Liver (tissue), 9 donors: Measurements from ENCODE around the gene CELSR1. TPM values are rescaled to one million over a fixed set of nuclear protein-coding genes. Genes with fewer than 3 reads are reported as not detected.

Experiments
- DNase-seq: peaks from one replicate; pipeline ENCODE4 v3.0.0-alpha.2; 2017; ENCODE audit warnings: low spot score
- H3K27ac ChIP-seq, 2 donors: one replicate each; pipeline ENCODE4 v1.7.0; 2013; ENCODE audit warnings: inconsistent platforms in 2 of 2, low read length in 2 of 2, control low read depth in 1 of 2, low read depth in 1 of 2, mild to moderate bottlenecking in 1 of 2
- H3K27me3 ChIP-seq, 4 donors: one replicate each; pipeline versions ENCODE4 v1.6.1 to v1.7.0; 2013; ENCODE audit warnings: low read length in 3 of 4, inconsistent platforms in 1 of 4, mild to moderate bottlenecking in 1 of 4, moderate library complexity in 1 of 4; ENCODE audit not compliant: control insufficient read depth in 4 of 4, insufficient read depth in 4 of 4
- H3K36me3 ChIP-seq, 4 donors: one replicate each; pipeline versions ENCODE4 v1.6.1 to v1.7.0; 2013; ENCODE audit warnings: low read length in 3 of 4, mild to moderate bottlenecking in 3 of 4, low read depth in 1 of 4, moderate library complexity in 1 of 4; ENCODE audit not compliant: control insufficient read depth in 4 of 4, insufficient read depth in 3 of 4
- H3K4me1 ChIP-seq, 4 donors: one replicate each; pipeline versions ENCODE4 v1.6.1 to v1.7.0; 2013; ENCODE audit warnings: low read length in 3 of 4, mild to moderate bottlenecking in 3 of 4, moderate library complexity in 1 of 4; ENCODE audit not compliant: control insufficient read depth in 4 of 4, insufficient read depth in 4 of 4
- H3K4me3 ChIP-seq, 3 donors: one replicate each; pipeline versions ENCODE4 v1.6.1 to v1.7.0; 2013; ENCODE audit warnings: low read length in 3 of 3, control low read depth in 1 of 3, low read depth in 1 of 3, mild to moderate bottlenecking in 1 of 3
- H3K9ac ChIP-seq, 2 donors: one replicate each; pipeline ENCODE4 v1.7.0; 2013; ENCODE audit warnings: low read length in 2 of 2, mild to moderate bottlenecking in 2 of 2, moderate library complexity in 2 of 2, control low read depth in 1 of 2, low read depth in 1 of 2
- H3K9me3 ChIP-seq, 4 donors: one replicate each; pipeline versions ENCODE4 v1.6.1 to v1.7.0; 2013; ENCODE audit warnings: low read length in 3 of 4; ENCODE audit not compliant: control insufficient read depth in 4 of 4
- EGR1 ChIP-seq, 2 donors: IDR thresholded peaks; 2 replicates each; pipeline ENCODE4 v1.6.1; 2016 to 2018; ENCODE audit warnings: antibody characterized with exemption in 2 of 2, low read depth in 2 of 2
- FOXA1 ChIP-seq: IDR thresholded peaks from 2 replicates; pipeline ENCODE4 v1.6.1; 2016; ENCODE audit warnings: antibody characterized with exemption
- GABPA ChIP-seq, 2 donors: IDR thresholded peaks in 1 of 2; conservative IDR thresholded peaks in 1 of 2; 2 replicates each; pipeline ENCODE4 v1.6.1; 2016; ENCODE audit warnings: antibody characterized with exemption in 2 of 2, mild to moderate bottlenecking in 1 of 2, moderate library complexity in 1 of 2
- HNF4A ChIP-seq, 2 donors: conservative IDR thresholded peaks; 2 replicates each; pipeline ENCODE4 v1.6.1; 2016; ENCODE audit warnings: antibody characterized with exemption in 2 of 2, mild to moderate bottlenecking in 2 of 2
- HNF4G ChIP-seq: IDR thresholded peaks from 2 replicates; pipeline ENCODE4 v1.6.1; 2016; ENCODE audit warnings: antibody characterized with exemption
- JUND ChIP-seq, 2 donors: IDR thresholded peaks; 2 replicates each; pipeline ENCODE4 v1.6.1; 2016; ENCODE audit warnings: antibody characterized with exemption in 2 of 2
- NR2F2 ChIP-seq: IDR thresholded peaks from 2 replicates; pipeline ENCODE4 v1.6.1; 2016; ENCODE audit warnings: antibody characterized with exemption
- RAD21 ChIP-seq, 2 donors: IDR thresholded peaks; 2 replicates each; pipeline ENCODE4 v1.6.1; 2016; ENCODE audit warnings: antibody characterized with exemption in 2 of 2, mild to moderate bottlenecking in 2 of 2
- RXRA ChIP-seq, 2 donors: IDR thresholded peaks; 2 replicates each; pipeline ENCODE4 v1.6.1; 2017 to 2018; ENCODE audit warnings: antibody characterized with exemption in 2 of 2, mild to moderate bottlenecking in 1 of 2
- TAF1 ChIP-seq: conservative IDR thresholded peaks from 2 replicates; pipeline ENCODE4 v1.6.1; 2016; ENCODE audit warnings: antibody characterized with exemption, mild to moderate bottlenecking
- YY1 ChIP-seq: IDR thresholded peaks from 2 replicates; pipeline ENCODE4 v1.6.1; 2016; ENCODE audit warnings: antibody characterized with exemption, mild to moderate bottlenecking
- WGBS: extraction: QIAGEN DNeasy Blood & Tissue Kit; methylation state at CpG from one replicate; pipeline ENCODE4 v1.1.7; 2013; 5-methylcytosine and 5-hydroxymethylcytosine counted together
- polyA plus RNA-seq, 2 donors: library from polyadenylated mRNA; stranded (reverse) in 1 of 2; unstranded in 1 of 2; fragments of 200-250 nt in 1 of 2; fragments of >200 nt in 1 of 2; fragmentation: Nextera tagmentation in 1 of 2; extraction: Ambion mirVana in 1 of 2; gene quantifications; one replicate each; pipeline versions ENCODE4 v1.2.1 to v1.2.3, GENCODE V29; 2013 to 2015
- total RNA-seq, 2 donors: library from RNA; depleted of rRNA; stranded (reverse); fragments of >200 nt; gene quantifications; one replicate each; pipeline ENCODE4 v1.2.3, GENCODE V29; 2014
- TF ChIP-seq, protein P1 (sequence below): IDR thresholded peaks from 2 replicates; pipeline ENCODE4 v1.6.1; 2016; ENCODE audit warnings: antibody characterized with exemption, mild to moderate bottlenecking
- TF ChIP-seq, protein P2 (sequence below): fragments of 150-350 bp; IDR thresholded peaks from 2 replicates; pipeline ENCODE4 v1.5.1; 2017; ENCODE audit warnings: improper control_type of control experiment, low read depth, low read length; ENCODE audit not compliant: missing input control
- TF ChIP-seq, protein P3 (sequence below): IDR thresholded peaks from 2 replicates; pipeline ENCODE4 v1.6.1; 2016; ENCODE audit warnings: antibody characterized with exemption
- TF ChIP-seq, protein P4 (sequence below): IDR thresholded peaks from 2 replicates; pipeline ENCODE4 v1.6.1; 2016; ENCODE audit warnings: antibody characterized with exemption
- donor health status: healthy.
- donor health status: healthy.
- donor health status: healthy.
- donor health status: healthy.
- donor health status: healthy.

CELSR1 gene
- total and polyA plus RNA-seq, 4 donors = 0.37 to 1.6 (median 1.3) TPM

DNA sequence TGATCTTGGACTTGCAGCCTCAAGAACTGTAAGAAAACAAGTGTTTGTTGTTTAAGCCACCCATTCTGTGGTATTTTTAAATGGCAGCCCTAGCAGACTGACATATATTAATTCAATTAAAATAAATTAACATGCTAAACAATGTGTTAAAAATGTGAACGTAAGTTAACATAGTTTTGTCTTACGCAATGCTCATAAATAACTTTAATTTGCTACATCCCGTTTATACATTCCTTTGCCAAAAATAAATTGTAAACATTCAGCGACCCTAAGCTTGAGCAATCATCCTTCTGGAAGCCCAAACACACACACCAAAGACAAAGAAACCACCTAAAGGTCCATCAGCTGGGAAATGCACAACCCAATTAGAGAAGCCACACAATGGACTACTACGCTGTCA is 70.4 kb downstream of the CELSR1 start:
- no peak for TF ChIP-seq FOXA1
- TF ChIP-seq, protein P1, sequence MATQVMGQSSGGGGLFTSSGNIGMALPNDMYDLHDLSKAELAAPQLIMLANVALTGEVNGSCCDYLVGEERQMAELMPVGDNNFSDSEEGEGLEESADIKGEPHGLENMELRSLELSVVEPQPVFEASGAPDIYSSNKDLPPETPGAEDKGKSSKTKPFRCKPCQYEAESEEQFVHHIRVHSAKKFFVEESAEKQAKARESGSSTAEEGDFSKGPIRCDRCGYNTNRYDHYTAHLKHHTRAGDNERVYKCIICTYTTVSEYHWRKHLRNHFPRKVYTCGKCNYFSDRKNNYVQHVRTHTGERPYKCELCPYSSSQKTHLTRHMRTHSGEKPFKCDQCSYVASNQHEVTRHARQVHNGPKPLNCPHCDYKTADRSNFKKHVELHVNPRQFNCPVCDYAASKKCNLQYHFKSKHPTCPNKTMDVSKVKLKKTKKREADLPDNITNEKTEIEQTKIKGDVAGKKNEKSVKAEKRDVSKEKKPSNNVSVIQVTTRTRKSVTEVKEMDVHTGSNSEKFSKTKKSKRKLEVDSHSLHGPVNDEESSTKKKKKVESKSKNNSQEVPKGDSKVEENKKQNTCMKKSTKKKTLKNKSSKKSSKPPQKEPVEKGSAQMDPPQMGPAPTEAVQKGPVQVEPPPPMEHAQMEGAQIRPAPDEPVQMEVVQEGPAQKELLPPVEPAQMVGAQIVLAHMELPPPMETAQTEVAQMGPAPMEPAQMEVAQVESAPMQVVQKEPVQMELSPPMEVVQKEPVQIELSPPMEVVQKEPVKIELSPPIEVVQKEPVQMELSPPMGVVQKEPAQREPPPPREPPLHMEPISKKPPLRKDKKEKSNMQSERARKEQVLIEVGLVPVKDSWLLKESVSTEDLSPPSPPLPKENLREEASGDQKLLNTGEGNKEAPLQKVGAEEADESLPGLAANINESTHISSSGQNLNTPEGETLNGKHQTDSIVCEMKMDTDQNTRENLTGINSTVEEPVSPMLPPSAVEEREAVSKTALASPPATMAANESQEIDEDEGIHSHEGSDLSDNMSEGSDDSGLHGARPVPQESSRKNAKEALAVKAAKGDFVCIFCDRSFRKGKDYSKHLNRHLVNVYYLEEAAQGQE = no peak
- 60% methylated on average over 5 of the region's 5 CpGs for WGBS
- Histone ChIP-seq H3K27me3 (no peaks in the 10 kb centered on the region), H3K9ac (no peak overlapping the region), H3K9me3 (no peaks in the 10 kb centered on the region), H3K4me3 (no peak overlapping the region), H3K36me3 (no peaks in the 10 kb centered on the region), H3K4me1 (peaks cover 0 to 7% (median 2%) of the 10 kb centered on the region in 4 donors), H3K27ac (no peak overlapping the region)
- no peak for DNase-seq

DNA sequence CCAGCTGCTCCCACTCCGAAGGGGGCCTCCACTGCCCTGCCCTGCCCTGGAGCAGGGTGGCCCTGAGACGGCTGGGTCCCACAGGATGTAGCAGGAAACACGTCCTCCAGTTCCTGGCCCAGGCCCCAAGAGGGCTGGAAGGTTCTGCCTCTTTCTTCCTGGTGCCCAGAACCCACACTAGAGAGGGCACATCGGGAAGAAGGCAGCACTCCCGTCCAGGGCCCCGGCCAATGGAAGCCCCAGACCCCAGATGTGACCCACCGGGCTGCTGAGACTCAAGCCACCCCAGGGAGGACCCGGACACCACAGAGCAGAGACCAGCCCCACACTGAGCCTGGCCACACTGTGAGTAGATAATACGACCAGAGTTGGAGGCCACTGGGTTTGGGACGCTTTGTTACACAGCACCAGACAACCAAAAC is 71.2 kb downstream of the CELSR1 start:
- WGBS = 81% methylated on average over 10 of the region's 10 CpGs
- Histone ChIP-seq H3K4me1 (peaks cover 0 to 7% (median 2%) of the 10 kb centered on the region in 4 donors), H3K9me3 (no peaks in the 10 kb centered on the region), H3K27me3 (no peaks in the 10 kb centered on the region), H3K36me3 (no peaks in the 10 kb centered on the region), H3K27ac (no peak overlapping the region), H3K9ac (no peak overlapping the region), H3K4me3 (no peak overlapping the region)
- TF ChIP-seq RXRA (IDR thresholded peaks at IDR 0.05) (no peak), YY1 (no peak), FOXA1 (no peak), HNF4A (conservative IDR thresholded peaks at IDR 0.05) (no peak), NR2F2 (no peak), TAF1 (no peak), GABPA (IDR thresholded peaks at IDR 0.05 in 1 of 2, conservative IDR thresholded peaks at IDR 0.05 in 1 of 2) (no peak), JUND (IDR thresholded peaks at IDR 0.05) (no peak), EGR1 (IDR thresholded peaks at IDR 0.05; ENCODE audit: low read depth in 2 of 2) (no peak), HNF4G (no peak), RAD21 (IDR thresholded peaks at IDR 0.05) (no peak)
- TF ChIP-seq, protein P2, sequence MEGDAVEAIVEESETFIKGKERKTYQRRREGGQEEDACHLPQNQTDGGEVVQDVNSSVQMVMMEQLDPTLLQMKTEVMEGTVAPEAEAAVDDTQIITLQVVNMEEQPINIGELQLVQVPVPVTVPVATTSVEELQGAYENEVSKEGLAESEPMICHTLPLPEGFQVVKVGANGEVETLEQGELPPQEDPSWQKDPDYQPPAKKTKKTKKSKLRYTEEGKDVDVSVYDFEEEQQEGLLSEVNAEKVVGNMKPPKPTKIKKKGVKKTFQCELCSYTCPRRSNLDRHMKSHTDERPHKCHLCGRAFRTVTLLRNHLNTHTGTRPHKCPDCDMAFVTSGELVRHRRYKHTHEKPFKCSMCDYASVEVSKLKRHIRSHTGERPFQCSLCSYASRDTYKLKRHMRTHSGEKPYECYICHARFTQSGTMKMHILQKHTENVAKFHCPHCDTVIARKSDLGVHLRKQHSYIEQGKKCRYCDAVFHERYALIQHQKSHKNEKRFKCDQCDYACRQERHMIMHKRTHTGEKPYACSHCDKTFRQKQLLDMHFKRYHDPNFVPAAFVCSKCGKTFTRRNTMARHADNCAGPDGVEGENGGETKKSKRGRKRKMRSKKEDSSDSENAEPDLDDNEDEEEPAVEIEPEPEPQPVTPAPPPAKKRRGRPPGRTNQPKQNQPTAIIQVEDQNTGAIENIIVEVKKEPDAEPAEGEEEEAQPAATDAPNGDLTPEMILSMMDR = no peak
- TF ChIP-seq, protein P1 = no peak
- TF ChIP-seq, protein P3, sequence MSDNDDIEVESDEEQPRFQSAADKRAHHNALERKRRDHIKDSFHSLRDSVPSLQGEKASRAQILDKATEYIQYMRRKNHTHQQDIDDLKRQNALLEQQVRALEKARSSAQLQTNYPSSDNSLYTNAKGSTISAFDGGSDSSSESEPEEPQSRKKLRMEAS = no peak
- TF ChIP-seq, protein P4, sequence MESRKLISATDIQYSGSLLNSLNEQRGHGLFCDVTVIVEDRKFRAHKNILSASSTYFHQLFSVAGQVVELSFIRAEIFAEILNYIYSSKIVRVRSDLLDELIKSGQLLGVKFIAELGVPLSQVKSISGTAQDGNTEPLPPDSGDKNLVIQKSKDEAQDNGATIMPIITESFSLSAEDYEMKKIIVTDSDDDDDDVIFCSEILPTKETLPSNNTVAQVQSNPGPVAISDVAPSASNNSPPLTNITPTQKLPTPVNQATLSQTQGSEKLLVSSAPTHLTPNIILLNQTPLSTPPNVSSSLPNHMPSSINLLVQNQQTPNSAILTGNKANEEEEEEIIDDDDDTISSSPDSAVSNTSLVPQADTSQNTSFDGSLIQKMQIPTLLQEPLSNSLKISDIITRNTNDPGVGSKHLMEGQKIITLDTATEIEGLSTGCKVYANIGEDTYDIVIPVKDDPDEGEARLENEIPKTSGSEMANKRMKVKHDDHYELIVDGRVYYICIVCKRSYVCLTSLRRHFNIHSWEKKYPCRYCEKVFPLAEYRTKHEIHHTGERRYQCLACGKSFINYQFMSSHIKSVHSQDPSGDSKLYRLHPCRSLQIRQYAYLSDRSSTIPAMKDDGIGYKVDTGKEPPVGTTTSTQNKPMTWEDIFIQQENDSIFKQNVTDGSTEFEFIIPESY = no peak
- DNase-seq = no peak
